Activated CD8-positive, alpha-beta memory T cell treated with anti-CD3 and anti-CD28 coated beads, Interleukin-2, amount 50 U/mL, for 4 hours (primary cell): Measurements from ENCODE around the gene SIM2.
"Not testable (repeated sequence)": the region's sequence is repeated elsewhere in the genome, so short reads cannot be mapped to it uniquely, and the experiment has no call there.

Experiments
- DNase-seq: peaks from one replicate; pipeline ENCODE4 v3.0.0-alpha.2; 2020

SIM2 gene, protein sequence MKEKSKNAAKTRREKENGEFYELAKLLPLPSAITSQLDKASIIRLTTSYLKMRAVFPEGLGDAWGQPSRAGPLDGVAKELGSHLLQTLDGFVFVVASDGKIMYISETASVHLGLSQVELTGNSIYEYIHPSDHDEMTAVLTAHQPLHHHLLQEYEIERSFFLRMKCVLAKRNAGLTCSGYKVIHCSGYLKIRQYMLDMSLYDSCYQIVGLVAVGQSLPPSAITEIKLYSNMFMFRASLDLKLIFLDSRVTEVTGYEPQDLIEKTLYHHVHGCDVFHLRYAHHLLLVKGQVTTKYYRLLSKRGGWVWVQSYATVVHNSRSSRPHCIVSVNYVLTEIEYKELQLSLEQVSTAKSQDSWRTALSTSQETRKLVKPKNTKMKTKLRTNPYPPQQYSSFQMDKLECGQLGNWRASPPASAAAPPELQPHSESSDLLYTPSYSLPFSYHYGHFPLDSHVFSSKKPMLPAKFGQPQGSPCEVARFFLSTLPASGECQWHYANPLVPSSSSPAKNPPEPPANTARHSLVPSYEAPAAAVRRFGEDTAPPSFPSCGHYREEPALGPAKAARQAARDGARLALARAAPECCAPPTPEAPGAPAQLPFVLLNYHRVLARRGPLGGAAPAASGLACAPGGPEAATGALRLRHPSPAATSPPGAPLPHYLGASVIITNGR

DNA sequence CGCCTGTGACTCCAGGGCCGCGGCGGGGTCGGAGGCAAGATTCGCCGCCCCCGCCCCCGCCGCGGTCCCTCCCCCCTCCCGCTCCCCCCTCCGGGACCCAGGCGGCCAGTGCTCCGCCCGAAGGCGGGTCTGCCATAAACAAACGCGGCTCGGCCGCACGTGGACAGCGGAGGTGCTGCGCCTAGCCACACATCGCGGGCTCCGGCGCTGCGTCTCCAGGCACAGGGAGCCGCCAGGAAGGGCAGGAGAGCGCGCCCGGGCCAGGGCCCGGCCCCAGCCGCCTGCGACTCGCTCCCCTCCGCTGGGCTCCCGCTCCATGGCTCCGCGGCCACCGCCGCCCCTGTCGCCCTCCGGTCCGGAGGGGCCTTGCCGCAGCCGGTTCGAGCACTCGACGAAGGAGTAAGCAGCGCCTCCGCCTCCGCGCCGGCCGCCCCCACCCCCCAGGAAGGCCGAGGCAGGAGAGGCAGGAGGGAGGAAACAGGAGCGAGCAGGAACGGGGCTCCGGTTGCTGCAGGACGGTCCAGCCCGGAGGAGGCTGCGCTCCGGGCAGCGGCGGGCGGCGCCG is at the start of gene SIM2:
Gene SIM2, plus strand, starts transcription at position 135 of the 565 bp plus-strand sequence. CDS start 632 bp downstream, outside the sequence.
- no peak for DNase-seq

DNA sequence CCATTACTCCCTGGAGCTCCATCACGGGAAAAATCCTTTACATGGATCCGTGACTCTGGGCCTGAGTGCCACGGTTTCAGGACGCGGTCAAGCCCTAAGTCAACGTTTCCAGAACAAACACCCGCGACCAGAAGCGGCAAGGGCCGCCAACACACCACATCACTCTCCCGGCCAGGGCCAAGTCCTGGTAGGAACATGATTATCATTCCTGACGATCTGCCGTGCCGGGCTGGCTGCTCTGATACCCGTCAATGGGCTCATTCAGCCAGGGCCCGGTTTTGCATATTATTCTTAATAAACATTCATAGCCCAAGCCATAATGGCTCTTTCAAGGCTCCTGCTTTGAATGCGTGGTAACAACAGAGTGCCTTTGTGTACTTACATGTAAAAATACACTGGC is 44.6 kb upstream of the SIM2 start:
- DNase-seq, result no peak

DNA sequence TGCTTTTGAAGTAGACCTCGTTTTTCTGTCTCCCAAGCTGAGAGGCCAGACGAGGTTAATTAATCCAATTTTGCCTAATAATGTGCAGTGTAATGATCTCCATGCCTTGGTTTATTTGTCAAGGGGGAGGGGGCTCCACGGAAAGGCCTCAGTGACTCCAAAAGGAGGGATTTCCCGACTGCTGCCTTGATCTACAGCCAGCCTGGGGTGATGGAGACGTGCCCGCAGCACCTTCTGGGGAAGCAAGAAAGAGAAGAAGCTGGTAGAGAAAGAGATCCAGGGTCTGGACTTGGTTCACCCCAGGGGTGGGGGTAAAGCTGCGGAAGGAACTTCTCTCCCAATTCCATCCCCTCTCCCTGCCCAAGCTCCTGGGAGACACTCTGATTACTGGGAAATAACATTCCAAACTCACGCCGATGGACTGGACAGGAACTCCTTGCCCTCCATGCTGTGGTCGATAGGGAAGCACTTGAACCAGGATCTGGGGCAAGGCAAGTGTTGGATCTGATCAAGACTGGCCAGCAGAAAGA is 44.1 kb upstream of the SIM2 start:
- no peak for DNase-seq

DNA sequence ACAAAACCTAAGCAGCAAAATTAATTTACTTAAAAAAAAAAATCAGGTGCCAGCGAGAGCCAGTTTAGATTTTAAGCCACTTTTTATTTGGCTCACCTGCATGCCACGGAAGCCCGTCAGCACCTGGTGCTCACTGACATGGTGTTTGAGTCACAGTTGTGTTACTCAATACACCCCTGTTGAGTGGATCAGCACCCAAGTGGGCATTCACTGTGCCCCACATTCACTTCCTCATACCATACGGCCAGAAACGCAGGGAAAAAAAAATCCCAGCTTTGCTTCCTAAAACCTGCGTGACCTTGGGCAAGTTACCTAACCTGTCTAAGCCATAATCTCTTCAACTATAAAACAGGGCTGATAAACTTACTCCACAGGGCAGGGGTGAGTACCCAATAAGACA is 42.8 kb upstream of the SIM2 start:
- no peak for DNase-seq

DNA sequence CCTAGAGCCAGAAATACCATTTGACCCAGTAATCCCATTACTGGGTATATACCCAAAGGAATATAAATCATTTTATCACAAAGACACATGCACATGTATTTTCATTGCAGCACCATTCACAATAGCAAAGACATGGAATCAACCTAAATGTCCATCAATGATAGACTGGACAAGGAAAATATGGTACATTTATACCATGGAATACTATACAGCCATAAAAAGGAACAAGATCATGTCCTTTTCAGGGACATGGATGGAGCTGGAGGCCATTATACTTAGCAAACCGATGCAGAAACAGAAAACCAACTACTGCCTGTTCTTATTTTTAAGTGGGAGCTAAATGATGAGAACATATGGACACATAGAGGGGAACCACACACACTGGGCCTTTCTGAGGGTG is 41.6 kb upstream of the SIM2 start:
- DNase-seq, result not testable (repeated sequence)

DNA sequence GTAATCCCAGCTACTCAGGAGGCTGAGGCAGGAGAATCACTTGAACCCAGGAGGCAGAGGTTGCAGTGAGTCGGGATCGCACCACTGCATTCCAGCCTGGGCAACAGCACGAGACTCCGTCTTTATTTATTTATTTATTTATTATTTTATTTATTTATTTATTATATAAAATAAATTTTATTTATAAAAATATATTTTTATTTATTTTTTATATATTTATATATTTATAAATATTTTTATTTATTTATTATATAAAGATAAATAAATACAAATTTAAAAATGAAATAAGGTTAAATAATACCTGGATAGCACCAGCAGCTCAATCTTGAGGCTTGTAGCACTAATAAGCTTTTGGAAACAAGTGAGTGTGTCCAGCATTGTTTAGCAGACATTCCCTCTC is 40.9 kb upstream of the SIM2 start:
- DNase-seq, result no peak

DNA sequence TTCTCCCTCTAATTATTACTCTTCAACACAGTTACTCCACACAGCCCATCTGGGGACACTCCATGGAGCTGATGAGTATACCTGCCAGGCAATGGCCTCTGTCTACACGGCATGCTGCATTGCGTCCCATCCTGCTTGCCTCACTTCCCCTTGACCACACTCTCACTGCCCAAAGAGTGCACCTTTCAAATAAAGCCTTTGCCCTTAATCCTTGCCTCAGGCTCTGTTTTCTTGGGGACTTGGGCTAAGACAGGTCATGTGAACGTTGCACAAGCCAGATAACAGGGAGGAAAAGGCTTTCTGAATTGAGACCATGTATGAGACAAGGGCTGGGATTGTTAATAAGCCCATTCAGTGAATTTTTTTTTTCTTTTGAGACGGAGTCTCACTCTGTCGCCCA is 40.0 kb upstream of the SIM2 start:
- DNase-seq, result no peak

DNA sequence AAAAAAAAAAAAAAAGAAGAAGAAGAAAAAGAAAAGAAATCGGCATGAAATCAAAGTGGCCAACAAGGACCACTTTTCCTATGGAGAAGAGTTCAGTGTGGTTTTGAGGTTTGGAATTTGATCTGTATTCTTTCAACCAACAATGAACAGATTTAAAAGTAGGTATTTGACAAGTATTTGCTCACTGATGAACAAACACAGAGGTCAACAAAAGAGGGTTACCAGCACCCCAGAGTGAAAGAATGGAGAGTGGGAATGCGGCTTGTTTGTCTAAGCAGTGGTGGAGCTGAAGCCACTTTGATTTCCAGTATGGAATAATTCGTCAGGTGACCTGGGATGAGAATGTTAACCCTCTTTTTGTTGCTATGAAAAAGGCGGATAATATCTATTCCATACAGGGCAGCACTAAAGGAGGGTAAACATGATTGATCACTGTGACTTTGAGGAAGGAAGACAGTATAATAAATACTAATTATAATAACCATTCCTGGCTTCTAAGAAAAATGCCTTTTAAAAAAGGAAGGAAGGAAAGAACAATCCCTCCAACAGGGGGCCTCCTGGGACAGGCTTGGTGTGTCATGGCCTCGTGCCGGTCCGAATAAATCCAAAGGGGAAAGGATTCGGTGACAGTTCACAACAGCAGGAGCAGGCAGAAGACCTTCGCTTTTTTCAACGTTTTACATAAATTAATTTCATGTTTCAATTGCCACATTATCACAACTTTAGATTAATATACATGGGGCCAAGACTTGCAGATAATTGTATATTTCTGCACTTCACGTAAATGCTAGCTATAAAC is 37.2 kb upstream of the SIM2 start:
- no peak for DNase-seq

DNA sequence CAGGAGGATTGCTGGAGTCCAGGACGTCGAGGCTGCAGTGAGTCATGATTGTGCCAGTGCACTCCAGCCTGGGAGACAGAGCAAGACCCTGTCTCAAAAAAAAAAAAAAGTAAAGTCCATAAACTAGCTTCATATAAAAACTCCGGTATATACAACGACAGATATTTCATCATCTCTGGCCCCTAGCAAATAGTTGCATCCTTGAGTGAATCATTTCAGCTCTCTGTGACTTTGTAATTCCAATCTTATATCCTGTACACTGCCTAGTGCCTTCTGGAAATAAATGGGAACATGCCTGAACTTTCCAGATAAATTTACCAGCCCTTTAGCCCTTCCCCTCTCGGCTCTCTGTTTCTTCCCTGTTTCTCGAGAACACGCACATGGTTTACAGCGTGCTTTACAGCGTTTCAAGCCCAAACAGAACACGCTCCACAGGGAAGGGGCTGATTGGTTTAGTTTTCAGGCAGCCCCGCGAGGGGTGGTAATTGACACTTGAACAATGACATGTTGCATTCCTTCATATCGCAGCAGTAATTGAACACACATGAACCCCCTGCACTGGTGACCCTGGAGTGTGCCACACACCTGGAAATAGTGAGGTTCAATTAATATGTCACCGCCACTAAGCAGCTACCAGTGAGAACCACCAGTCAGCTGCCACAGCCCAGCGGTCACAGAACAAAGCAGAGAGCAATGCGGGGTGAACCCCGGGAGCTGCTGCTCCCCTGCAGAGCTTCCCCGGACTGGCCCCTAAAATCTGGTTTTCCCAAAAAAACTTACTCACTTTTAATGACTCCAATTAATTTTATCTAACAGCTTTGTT is 35.7 kb upstream of the SIM2 start:
- no peak for DNase-seq

DNA sequence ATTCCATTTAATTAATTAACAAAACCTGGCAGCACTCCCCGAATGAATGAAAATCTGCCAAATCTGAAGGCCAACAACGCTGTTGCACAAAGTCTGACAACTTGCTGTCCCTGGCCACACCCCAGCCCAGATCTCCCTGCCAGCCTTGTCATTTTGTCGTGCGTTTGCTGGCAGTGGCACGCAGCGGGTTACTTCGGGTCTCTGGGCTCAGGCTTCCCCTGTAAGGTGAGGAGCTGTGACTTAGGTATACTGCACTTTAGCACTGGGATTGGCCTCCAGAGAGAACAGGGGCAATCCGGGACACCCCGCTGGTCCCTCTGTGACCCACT is 34.3 kb upstream of the SIM2 start:
- DNase-seq, result no peak

DNA sequence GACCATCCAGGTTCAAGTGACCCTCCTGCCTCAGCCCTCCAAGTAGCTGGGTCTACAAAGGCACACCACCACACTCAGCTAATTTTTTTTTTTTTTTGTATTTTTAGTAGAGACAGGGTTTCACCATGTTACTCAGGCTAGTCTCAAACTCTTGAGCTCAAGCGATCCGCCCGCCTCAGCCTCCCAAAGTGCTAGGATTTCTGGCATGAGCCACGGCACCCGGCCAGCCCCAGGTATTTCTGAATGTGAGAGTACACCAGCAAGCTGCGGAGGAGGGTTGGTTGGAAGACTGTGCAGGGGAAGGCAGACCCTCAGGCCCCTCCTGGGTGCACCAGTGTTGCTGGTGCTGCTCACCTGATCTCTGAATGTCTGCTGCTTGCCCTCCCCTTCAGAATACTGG is 33.1 kb upstream of the SIM2 start:
- DNase-seq, result no peak

DNA sequence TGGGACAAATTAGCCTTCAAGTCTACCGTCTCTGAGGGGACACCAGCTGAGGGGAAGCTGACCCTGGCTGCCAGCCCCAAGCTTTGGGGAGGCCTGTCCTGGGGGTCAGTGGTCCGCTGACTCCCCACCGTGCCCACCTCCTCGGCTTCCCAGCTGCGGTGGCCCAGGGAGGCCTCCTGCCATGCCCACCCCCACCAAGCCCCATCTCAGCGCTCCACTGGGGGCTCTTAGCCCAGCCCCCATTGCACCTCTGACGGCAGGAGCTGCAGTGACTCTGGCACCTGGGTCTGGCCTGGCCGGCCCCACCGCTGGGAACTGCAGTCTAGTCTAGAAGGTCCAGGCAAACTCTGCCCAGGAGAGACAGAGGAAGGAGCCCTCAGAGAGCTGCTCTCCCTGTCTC is 30.2 kb upstream of the SIM2 start:
- DNase-seq, result no peak

DNA sequence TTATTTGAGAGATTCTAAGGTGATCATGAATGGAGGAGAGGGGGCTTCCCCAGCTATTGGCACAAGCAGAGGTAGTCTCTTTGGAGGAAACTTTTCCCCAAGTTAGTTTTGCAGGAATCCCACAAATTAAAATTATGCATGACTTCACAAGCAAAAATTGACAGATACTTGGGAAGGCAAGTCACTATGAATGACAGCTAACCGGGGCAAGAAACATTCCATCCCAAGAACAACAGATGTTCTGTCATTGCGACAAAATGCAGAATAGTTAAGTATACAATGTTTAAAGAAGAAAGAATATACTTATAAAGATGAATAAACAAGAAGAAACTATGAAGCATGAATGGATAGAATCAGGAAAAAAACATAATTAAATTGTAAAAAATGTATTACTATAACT is 27.1 kb upstream of the SIM2 start:
- no peak for DNase-seq

DNA sequence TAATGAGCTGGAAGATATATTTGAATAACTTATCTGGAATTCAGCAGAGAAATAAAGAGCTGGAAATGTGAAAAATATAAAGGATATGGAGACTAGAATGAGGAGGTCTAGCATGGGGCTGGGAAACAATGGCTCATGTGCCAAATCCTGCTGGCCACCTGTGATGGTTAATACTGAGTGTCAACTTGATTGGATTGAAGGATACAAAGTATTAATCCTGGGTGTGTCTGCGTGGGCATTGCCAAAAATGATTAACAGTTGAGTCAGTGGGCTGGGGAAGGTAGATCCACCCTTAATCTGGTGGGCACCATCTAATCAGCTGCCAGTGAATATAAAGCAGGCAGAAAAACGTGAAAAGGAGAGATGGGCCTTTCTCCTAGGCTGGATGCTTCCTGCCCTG is 26.6 kb upstream of the SIM2 start:
- DNase-seq, result not testable (repeated sequence)

DNA sequence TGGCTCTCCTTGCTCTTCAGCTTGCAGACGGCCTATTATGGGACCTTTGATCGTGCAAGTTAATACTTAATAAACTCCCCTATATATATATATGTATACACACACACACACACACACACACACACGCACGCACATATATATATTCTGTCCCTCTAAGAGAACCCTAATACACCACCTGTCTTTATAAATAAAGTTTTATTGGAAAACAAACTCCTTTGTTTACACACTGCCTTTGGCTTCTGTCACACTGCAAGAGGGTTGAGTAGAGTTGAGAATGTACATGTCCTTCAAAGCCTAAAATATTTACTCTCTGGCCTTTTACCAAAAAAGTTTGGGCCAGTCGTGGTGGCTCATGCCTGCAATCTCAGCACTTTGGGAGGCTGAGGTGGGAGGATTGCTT is 26.2 kb upstream of the SIM2 start:
- no peak for DNase-seq

DNA sequence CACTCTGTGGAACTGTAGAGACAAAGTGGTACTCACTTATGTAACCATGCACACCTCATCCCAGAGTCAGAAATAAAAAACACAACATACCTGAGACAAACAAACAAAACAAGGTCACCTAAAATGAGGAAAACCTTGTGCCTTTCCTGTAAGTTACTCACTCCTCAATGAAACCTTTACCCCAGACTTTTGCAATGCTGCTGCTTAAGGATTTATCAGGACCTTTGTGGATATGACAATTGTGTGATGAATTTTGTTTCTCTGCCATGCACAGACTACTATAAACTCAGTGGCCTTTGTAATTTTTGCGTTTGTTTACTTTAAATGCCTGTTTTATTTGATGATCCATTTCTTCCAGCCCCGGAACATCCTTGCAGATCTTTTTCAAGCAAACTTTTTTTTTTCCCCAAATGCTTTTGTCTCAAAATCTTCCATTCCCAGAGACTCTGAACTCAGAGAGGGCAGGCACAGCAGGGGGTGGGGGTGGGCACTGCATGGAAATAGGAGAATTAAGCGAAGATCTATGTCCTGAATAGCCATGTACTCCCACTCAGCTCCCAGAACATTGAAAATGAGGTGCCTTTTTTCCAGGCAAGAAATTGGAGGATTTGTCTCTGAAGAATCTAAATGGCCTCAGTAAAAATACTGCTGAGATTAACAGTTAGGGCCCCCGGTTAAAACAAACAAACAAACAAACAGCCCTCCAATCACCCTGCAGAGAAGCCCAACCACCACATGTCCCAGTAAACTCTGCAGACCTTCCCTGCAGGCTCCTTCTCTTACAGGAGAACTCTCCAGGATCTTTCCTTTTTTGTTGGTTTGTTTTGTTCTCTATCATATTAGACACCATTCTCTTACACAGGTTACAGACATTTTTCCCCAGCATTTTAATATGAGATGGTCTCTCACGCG is 22.6 kb upstream of the SIM2 start:
- no peak for DNase-seq

DNA sequence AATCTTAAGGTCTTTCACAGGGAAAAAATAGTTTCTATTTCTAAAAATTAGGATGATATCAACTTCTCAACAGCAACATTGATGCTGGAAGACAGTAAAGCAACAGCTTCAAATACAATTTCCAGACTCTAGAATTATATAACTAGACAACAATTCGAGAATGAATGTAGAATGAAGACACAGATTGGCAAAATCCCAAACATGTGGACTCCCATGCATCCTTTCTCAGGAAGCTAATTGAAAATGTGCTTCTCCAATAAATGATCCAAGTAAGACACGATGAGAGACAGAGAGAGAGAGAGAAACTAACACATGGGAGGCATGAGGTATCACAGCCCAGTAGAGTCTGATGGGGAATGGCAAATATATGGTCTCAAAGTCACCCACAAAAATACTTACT is 21.5 kb upstream of the SIM2 start:
- no peak for DNase-seq

DNA sequence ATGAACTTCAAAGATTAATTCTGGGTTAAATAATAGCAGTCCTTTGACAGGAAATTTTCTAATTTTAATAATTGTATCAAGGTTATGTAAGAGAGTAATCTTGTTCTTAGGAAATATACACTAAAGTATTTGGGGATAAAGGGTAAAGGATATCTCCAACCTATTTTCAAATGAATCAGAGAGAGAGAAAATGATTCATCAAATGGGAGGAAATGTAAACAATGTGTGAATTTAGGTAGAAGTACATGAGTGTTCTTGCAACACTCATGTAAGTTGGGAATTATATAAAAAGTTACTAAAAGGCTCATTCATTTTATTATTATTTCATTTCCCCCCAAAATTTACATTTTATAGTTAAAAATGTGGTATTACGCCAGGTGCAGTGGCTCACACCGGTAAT is 20.4 kb upstream of the SIM2 start:
- no peak for DNase-seq

DNA sequence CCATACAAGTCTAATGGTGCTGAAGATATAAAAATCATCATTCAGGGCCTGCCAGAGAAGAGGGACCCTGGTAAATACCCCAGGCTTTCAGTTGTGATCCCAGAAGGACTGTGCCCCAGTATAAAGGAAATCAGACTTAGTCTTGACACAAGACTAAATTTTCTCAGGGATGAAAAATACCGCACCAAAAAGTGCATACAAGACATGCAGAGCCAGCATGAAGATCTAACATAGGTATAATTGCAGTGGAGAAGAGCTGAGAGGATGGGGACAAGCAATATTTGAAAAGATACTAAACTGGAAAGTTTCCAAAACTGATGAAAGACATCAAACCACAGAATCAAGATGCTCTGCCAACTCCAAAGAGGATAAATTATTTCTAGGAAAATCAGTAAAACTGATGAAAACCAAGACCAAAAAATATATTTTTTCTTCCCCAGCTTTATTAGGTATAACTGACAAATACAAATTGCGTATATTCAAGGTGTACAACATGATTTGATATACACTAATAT is 17.7 kb upstream of the SIM2 start:
- no peak for DNase-seq

DNA sequence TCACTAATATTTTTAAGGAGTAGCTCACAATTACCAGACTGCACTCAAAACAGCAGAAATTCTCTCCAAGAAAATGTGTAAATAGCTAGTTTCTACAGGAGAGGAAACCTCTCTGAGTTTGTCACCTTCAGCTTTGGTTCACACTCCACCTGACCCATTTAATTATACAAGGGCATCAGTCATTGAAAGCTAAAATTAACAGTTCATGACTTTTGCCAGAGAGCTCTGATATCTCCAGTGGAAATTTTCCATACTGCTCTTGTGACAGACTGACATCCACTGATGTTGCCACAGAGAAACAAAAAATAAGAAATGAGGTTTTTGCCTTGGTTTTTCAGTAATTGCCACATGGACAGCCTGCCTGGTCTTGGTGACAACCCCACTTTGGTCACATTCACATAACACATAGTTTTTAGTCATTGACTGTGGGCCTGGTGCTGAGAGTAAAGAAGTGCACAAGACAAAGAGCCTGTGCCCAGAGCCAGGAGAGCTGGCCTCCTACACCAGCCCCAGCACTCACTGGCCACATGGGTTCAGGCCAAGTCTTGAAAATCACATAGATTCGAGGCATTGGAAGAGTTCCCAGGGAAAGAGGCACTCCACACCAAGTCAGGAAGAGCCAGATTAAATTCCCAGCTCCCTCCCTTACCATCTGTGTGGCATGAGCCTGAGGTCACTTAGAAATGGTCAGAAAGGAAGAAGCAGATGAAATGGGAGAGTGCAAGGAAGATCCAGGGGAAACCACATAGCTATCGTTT is 13.8 kb upstream of the SIM2 start:
- no peak for DNase-seq
